Measurements from ENCODE around the gene KRTAP3-2.
A peak's percentile ranks its signal among the peaks of the same experiment; 100 is the strongest.

KRTAP3-2 gene

DNA sequence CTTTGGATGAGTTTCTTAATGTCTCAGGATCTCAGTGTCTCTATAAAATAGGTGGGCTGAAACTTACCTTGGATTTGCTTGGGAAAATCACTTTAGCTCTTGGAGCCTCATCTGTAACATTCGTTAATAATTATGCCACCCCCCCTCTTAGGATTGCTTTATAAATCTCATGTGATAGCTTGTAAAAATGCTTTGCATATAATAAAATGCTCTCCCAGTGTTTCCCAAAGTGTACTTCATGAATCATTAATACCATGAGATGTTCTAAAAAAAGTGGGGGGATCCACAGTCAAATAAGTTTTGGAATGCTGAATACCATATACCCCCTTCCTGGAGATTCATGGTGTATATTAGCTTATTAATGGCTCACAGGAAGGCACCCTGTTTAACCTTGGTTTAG is 38.1 kb downstream of the KRTAP3-2 start:
- DNase-seq: no peak

- no peak for DNase-seq
Observed at GRCh38 chr17:40960144-40960543, 39.6 kb downstream of the KRTAP3-2 start.

DNA sequence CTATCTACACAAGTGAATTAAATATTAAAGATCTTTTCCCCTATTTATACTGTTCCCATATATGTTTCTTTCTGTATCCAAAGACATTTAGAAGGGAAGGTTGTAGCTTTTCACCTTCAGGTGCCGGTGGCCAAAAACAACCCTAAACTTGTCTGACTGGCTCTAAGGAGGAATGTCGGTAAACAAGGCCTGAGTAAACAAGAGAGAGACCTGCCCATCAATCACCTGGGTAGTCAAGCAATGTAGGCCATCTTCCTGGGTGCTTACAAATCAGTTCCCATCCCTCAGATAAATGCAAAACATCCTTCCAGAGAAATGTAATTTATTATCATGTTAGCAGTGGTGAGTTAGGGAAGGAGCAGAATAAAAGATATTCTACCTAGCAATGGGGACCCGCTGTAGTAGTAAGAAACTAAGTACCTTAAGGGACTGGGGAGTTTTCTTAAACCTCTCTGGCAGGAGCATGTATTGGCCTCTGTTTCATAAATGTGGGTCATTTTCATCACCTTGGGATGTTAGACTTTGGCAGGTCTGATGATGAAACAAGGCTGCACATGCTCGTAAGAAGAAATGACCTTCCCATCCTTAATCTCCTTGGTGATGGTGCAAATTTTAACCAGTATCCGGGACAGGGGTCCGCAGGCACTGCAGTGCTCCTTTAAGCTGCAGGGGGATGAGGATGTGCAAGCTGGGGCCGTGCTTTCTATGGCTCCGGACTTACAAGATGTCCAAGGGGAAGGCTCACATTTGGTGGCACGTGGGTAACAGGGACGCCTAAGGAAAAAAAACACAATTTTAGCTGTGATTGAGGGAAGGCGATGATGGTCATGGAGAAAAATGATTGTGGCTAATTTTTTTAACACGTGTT is 41.4 kb downstream of the KRTAP3-2 start:
- DNase-seq: no peak

DNA sequence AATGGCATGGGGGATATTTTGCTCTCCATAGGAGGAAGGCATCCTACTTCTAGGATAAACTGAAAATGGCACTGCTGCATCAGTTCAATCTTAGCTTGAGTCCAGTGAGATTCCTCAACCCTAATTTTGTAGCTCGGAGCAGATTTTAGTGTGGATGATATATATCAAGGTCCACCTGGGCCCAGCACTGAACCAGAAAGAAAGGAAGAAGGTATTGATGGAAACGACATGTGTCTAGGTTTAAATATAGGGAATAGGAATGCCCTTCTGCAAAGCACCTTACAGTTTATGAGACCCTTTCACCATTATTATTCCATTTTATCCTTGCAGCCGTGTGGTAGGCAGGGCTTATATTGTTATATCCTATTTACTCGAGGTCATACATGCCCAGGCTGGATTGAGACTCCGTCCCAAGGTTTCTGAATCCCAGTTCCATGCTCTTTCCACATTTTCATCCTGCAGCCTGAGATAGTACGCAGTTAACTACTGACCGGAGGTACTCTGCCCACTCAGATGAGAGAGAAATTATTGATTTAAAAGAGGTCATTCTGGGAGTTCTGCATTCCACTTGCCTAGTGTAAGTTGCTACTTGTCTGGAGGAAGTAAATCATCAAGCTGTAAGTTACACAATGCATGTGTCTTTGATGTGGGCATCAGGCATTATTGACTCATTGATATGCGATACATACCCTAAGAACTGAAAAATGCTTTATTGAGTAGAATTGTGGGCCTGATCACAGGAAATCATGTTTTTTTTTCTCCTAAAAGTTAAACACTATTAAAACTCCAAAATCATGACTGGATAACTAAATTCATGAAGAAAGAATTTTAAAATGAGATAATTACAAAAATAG is 43.1 kb downstream of the KRTAP3-2 start:
- no peak for DNase-seq

DNA sequence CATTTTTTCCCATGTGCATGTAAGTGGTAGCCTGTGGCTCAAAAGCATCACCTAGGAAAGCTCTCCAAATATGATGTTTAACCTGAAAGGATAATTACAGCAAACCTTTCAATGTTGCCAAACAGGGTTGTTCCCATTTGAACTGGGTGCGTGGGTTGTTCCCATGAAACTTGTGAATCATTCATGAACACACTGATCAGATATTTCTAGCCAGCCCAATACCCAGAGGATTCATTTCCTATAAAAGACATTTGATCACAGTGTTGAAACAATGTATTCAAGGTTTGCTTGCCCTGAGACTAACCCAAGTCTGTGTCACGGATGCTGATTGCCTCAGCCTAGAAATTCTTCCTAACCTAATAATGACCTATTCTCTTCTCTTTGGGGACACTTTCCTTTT is 45.8 kb downstream of the KRTAP3-2 start:
- no peak for DNase-seq

DNA sequence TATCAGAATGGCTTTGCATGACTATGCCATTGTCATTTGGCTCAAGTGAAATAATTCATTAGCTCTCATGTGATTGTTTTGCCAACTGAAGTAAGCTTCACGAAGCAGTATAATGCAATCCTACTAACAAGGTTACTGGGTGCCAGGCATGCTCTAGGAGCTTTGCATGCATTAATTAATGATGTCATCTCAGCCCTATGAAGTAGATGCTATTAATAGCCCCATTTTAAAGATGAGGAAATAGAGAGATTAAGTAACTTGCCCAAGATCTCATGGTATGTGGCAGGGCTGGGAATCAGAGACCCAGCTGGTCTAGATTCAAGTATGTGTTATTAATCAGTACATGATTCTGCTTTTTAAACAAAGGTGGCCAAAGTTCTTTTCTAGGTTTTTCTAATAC is 47.0 kb downstream of the KRTAP3-2 start:
- no peak for DNase-seq

GRCh38 chr17:40952154-40952553 is 47.6 kb downstream of the KRTAP3-2 start:
- no peak for DNase-seq

- no peak for DNase-seq
Observed at GRCh38 chr17:40951011-40951622, 48.6 kb downstream of the KRTAP3-2 start.

GRCh38 chr17:40950176-40950575 is 49.5 kb downstream of the KRTAP3-2 start:
- no peak for DNase-seq

GRCh38 chr17:40949418-40949817 is 50.3 kb downstream of the KRTAP3-2 start:
- peak; percentile 14 for DNase-seq
